ENCODE measurements around the gene DZIP1.
A peak's percentile ranks its signal among the peaks of the same experiment; 100 is the strongest.
"Not testable (repeated sequence)": the region's sequence is repeated elsewhere in the genome, so short reads cannot be mapped to it uniquely, and the experiment has no call there.

Gene DZIP1

GRCh38 chr13:95644601-95645052, at the start of gene DZIP1:
Gene DZIP1, minus strand, starts transcription at chr13:95644706. Its CDS starts 2,677 bp downstream, at chr13:95642029.
- peak; percentile 91 for ATAC-seq
- TF ChIP-seq ARNTL (CRISPR knock-in tag; IDR thresholded peaks at IDR 0.05; ENCODE audit: borderline replicate concordance, low read depth): no peak
- TF ChIP-seq SNAI2 (CRISPR knock-in tag; IDR thresholded peaks at IDR 0.05): no peak

GRCh38 chr13:95690986-95691385, 46.5 kb upstream of the DZIP1 start:
- not testable (repeated sequence) for ATAC-seq

- TF ChIP-seq TCF4 (CRISPR knock-in tag; IDR thresholded peaks at IDR 0.05; ENCODE audit: borderline replicate concordance) (no peak), CSRNP3 (CRISPR knock-in tag; IDR thresholded peaks at IDR 0.05) (no peak), CSDC2 (CRISPR knock-in tag; IDR thresholded peaks at IDR 0.05) (no peak), POU6F1 (CRISPR knock-in tag; IDR thresholded peaks at IDR 0.05; ENCODE audit: borderline replicate concordance, low read depth) (no peak), ESRRG (CRISPR knock-in tag; IDR thresholded peaks at IDR 0.05) (no peak), ISL1 (CRISPR knock-in tag; IDR thresholded peaks at IDR 0.05) (no peak), CREB5 (CRISPR knock-in tag; IDR thresholded peaks at IDR 0.05; ENCODE audit: low read depth) (no peak), GLIS3 (CRISPR knock-in tag; IDR thresholded peaks at IDR 0.05) (no peak), SNAI2 (CRISPR knock-in tag; IDR thresholded peaks at IDR 0.05) (no peak), ZFP30 (CRISPR knock-in tag; IDR thresholded peaks at IDR 0.05) (no peak), TOX (CRISPR knock-in tag; IDR thresholded peaks at IDR 0.05; ENCODE audit: borderline replicate concordance) (no peak), ZNF8 (CRISPR knock-in tag; IDR thresholded peaks at IDR 0.05) (no peak), OSR1 (CRISPR knock-in tag; IDR thresholded peaks at IDR 0.05) (no peak), PPARA (CRISPR knock-in tag; IDR thresholded peaks at IDR 0.05; ENCODE audit: borderline replicate concordance) (no peak), PATZ1 (CRISPR knock-in tag; IDR thresholded peaks at IDR 0.05; ENCODE audit: borderline replicate concordance) (no peak)
- ATAC-seq: no peak
These were observed 45.0 kb upstream of the DZIP1 start for GRCh38 chr13:95689582-95689926.

GRCh38 chr13:95684960-95685359, 40.5 kb upstream of the DZIP1 start:
- ATAC-seq: not testable (repeated sequence)

- ATAC-seq: no peak
- no peak for TF ChIP-seq GLIS3 (CRISPR knock-in tag; IDR thresholded peaks at IDR 0.05)
- TF ChIP-seq ZFP3 (CRISPR knock-in tag; IDR thresholded peaks at IDR 0.05): no peak
- no peak for TF ChIP-seq CREB5 (CRISPR knock-in tag; IDR thresholded peaks at IDR 0.05; ENCODE audit: low read depth)
- TF ChIP-seq TCF4 (CRISPR knock-in tag; IDR thresholded peaks at IDR 0.05; ENCODE audit: borderline replicate concordance): no peak
- no peak for TF ChIP-seq SNAI2 (CRISPR knock-in tag; IDR thresholded peaks at IDR 0.05)
- no peak for TF ChIP-seq ZNF8 (CRISPR knock-in tag; IDR thresholded peaks at IDR 0.05)
- TF ChIP-seq PATZ1 (CRISPR knock-in tag; IDR thresholded peaks at IDR 0.05; ENCODE audit: borderline replicate concordance): no peak
- no peak for TF ChIP-seq OSR1 (CRISPR knock-in tag; IDR thresholded peaks at IDR 0.05)
- TF ChIP-seq TSHZ2 (CRISPR knock-in tag; IDR thresholded peaks at IDR 0.05): no peak
- TF ChIP-seq ARNTL (CRISPR knock-in tag; IDR thresholded peaks at IDR 0.05; ENCODE audit: borderline replicate concordance, low read depth): no peak
- no peak for TF ChIP-seq ZC3H10 (CRISPR knock-in tag; IDR thresholded peaks at IDR 0.05)
These were observed 39.9 kb upstream of the DZIP1 start for GRCh38 chr13:95684418-95684817.
